HEK293 (cell line): ENCODE measurements around the gene SLC9A2.

ENCODE experiments used
- CTCF ChIA-PET: fragments of 350-600 bp; formaldehyde crosslinking; extraction: SDS; loops from one replicate; lab custom pipeline; 2021; ENCODE audit warnings: antibody characterized with exemption; lab: Yijun Ruan, JAX
- POLR2A ChIA-PET: fragments of 300-600 bp; formaldehyde crosslinking; extraction: SDS; loops from one replicate; lab custom pipeline; 2020; ENCODE audit warnings: antibody characterized with exemption, inconsistent platforms; lab: Yijun Ruan, JAX
- H3K27ac ChIP-seq: fragments of 200-500 bp; sonication (Bioruptor generic); 2 replicates; pipeline ENCODE4 v1.5.1; 2014; ENCODE audit warnings: low read depth, low read length, control low read depth, inconsistent platforms; ENCODE audit errors: extremely low read depth
- H3K36me3 ChIP-seq, 2 experiments: fragments of 200-500 bp in 1 of 2; sonication (Bioruptor generic) in 1 of 2; 1 replicate in 1 of 2; 2 replicates in 1 of 2; pipeline ENCODE4 v1.5.1; 2014 to 2017; ENCODE audit warnings: inconsistent platforms in 2 of 2, low read length in 2 of 2; ENCODE audit not compliant: control insufficient read depth in 2 of 2, insufficient read depth in 1 of 2
- H3K4me1 ChIP-seq: fragments of 200-500 bp; sonication (Bioruptor generic); 2 replicates; pipeline ENCODE4 v1.5.1; 2014; ENCODE audit warnings: mild to moderate bottlenecking, low read length, inconsistent platforms; ENCODE audit not compliant: control insufficient read depth, insufficient read depth
- H3K4me3 ChIP-seq: 2 replicates; pipeline ENCODE4 v1.5.1; 2011; ENCODE audit warnings: low read depth, mild to moderate bottlenecking, control low read depth, low read length, moderate library complexity
- H3K9me3 ChIP-seq: fragments of 200-500 bp; sonication (Bioruptor generic); 2 replicates; pipeline ENCODE4 v1.5.1; 2014; ENCODE audit warnings: low read depth, low read length, inconsistent platforms; ENCODE audit not compliant: control insufficient read depth, insufficient read depth
- BCL6B ChIP-seq: fragments of 450-650 bp; formaldehyde crosslinking; IDR thresholded peaks from 2 replicates; pipeline ENCODE4 v1.5.1; 2017; ENCODE audit warnings: missing biosample characterization, missing genetic modification characterization
- KLF7 ChIP-seq: fragments of 450-650 bp; formaldehyde crosslinking; IDR thresholded peaks from 2 replicates; pipeline ENCODE4 v1.5.1; 2016; ENCODE audit warnings: missing biosample characterization, missing genetic modification characterization, borderline replicate concordance
- PRDM1 ChIP-seq: fragments of 450-650 bp; formaldehyde crosslinking; IDR thresholded peaks from 2 replicates; pipeline ENCODE4; 2016; ENCODE audit warnings: missing biosample characterization, missing genetic modification characterization
- PRDM4 ChIP-seq: fragments of 450-650 bp; formaldehyde crosslinking; IDR thresholded peaks from 2 replicates; pipeline ENCODE4 v1.5.1; 2017; ENCODE audit warnings: missing biosample characterization, missing genetic modification characterization
- ZBTB10 ChIP-seq: fragments of 450-650 bp; formaldehyde crosslinking; IDR thresholded peaks from 2 replicates; pipeline ENCODE4 v1.5.1; 2016; ENCODE audit warnings: missing biosample characterization, missing genetic modification characterization
- ZBTB6 ChIP-seq: fragments of 450-650 bp; formaldehyde crosslinking; IDR thresholded peaks from 2 replicates; pipeline ENCODE4 v1.5.1; 2017; ENCODE audit warnings: missing biosample characterization, missing genetic modification characterization
- ZEB2 ChIP-seq: fragments of 450-650 bp; formaldehyde crosslinking; IDR thresholded peaks from 2 replicates; pipeline ENCODE4 v1.5.1; 2016; ENCODE audit warnings: missing biosample characterization, missing genetic modification characterization
- ZNF221 ChIP-seq: fragments of 450-650 bp; formaldehyde crosslinking; IDR thresholded peaks from 2 replicates; pipeline ENCODE4 v1.5.1; 2017; ENCODE audit warnings: missing biosample characterization, missing genetic modification characterization, borderline replicate concordance
- ZNF311 ChIP-seq: fragments of 450-650 bp; formaldehyde crosslinking; IDR thresholded peaks from 2 replicates; pipeline ENCODE4 v1.5.1; 2017; ENCODE audit warnings: missing biosample characterization, missing genetic modification characterization, borderline replicate concordance
- ZNF510 ChIP-seq: fragments of 450-650 bp; formaldehyde crosslinking; IDR thresholded peaks from 2 replicates; pipeline ENCODE4 v1.5.1; 2018; ENCODE audit warnings: mild to moderate bottlenecking, missing genetic modification characterization, missing biosample characterization; ENCODE audit not compliant: insufficient replicate concordance
- ZNF521 ChIP-seq: fragments of 450-650 bp; formaldehyde crosslinking; IDR thresholded peaks from 2 replicates; pipeline ENCODE4 v1.5.1; 2017; ENCODE audit warnings: missing biosample characterization, mild to moderate bottlenecking, missing genetic modification characterization
- ZNF645 ChIP-seq: fragments of 450-650 bp; formaldehyde crosslinking; IDR thresholded peaks from 2 replicates; pipeline ENCODE4; 2016; ENCODE audit warnings: missing biosample characterization, missing genetic modification characterization
- ZNF777 ChIP-seq: fragments of 450-650 bp; formaldehyde crosslinking; IDR thresholded peaks from 2 replicates; pipeline ENCODE4 v1.5.1; 2017; ENCODE audit warnings: missing biosample characterization, missing genetic modification characterization, borderline replicate concordance
- TF ChIP-seq, protein P1 (sequence below): fragments of 450-650 bp; formaldehyde crosslinking; IDR thresholded peaks from 2 replicates; pipeline ENCODE4 v1.5.1; 2016; ENCODE audit warnings: missing biosample characterization, missing genetic modification characterization

SLC9A2 gene

DNA sequence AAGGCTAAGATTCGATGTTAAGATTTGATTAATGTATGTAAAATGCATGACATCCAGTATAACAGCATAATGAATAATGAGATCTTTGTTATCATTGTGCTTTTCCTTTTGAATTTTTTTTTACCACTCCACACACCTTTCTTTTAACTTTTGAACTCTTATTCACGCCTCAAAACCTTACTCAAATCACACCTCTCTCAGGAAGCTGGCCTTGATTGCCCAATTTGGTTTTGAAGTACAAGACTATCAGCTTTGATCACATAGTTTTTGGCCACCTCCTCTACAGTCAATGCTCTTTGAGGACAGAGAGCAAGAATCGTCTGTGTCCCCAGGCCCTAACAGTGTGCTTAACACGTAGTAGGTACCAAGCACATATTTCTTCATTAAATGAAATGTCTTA is 29.9 kb upstream of the SLC9A2 start:
- no peaks in the 10 kb centered on the region for H3K36me3 ChIP-seq
- no peak for TF ChIP-seq PRDM4 (tag by site-specific recombination)
- no peak for TF ChIP-seq ZNF645 (tag by site-specific recombination)
- no peak for TF ChIP-seq ZNF311 (tag by site-specific recombination)
- TF ChIP-seq ZEB2 (tag by site-specific recombination) = no peak
- TF ChIP-seq ZBTB10 (tag by site-specific recombination) = no peak
- TF ChIP-seq ZBTB6 = no peak
- no peak for TF ChIP-seq BCL6B (tag by site-specific recombination)
- TF ChIP-seq, protein P1, sequence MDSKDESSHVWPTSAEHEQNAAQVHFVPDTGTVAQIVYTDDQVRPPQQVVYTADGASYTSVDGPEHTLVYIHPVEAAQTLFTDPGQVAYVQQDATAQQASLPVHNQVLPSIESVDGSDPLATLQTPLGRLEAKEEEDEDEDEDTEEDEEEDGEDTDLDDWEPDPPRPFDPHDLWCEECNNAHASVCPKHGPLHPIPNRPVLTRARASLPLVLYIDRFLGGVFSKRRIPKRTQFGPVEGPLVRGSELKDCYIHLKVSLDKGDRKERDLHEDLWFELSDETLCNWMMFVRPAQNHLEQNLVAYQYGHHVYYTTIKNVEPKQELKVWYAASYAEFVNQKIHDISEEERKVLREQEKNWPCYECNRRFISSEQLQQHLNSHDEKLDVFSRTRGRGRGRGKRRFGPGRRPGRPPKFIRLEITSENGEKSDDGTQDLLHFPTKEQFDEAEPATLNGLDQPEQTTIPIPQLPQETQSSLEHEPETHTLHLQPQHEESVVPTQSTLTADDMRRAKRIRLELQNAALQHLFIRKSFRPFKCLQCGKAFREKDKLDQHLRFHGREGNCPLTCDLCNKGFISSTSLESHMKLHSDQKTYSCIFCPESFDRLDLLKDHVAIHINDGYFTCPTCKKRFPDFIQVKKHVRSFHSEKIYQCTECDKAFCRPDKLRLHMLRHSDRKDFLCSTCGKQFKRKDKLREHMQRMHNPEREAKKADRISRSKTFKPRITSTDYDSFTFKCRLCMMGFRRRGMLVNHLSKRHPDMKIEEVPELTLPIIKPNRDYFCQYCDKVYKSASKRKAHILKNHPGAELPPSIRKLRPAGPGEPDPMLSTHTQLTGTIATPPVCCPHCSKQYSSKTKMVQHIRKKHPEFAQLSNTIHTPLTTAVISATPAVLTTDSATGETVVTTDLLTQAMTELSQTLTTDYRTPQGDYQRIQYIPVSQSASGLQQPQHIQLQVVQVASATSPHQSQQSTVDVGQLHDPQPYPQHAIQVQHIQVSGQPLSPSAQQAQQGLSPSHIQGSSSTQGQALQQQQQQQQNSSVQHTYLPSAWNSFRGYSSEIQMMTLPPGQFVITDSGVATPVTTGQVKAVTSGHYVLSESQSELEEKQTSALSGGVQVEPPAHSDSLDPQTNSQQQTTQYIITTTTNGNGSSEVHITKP (tag by site-specific recombination) = no peak
- no peak for TF ChIP-seq ZNF777
- no peak for TF ChIP-seq PRDM1 (tag by site-specific recombination)
- no peak for TF ChIP-seq ZNF510 (tag by site-specific recombination)
- TF ChIP-seq KLF7 = no peak
- TF ChIP-seq ZNF521 (tag by site-specific recombination) = no peak
- TF ChIP-seq ZNF221 = no peak
- TF ChIP-seq, all 188 proteins: peak for 0
- no peak overlapping the region for H3K27ac ChIP-seq
- H3K4me3 ChIP-seq = no peak overlapping the region
- POLR2A ChIA-PET = no interaction called here
- H3K9me3 ChIP-seq = no peaks in the 10 kb centered on the region
- no peaks in the 10 kb centered on the region for H3K4me1 ChIP-seq
- CTCF ChIA-PET = interaction anchor here (1.5 kb wide), 1 partner anchor 117 kb away, joined by 4 read pairs; no protein-coding TSS in a partner anchor
